ENCODE measurements around the gene REG1B.

The REG1B gene

GRCh38 chr2:79112269-79112668, 24.5 kb upstream of the REG1B start:
- Histone ChIP-seq H4K8ac (ENCODE audit: low read depth, low read length) (no peak overlapping the region), H3K18ac (ENCODE audit: low read length) (no peak overlapping the region)
- no CpG with 5 or more reads among the region's 3 CpGs for WGBS (ENCODE audit: extremely low coverage, insufficient coverage, low lambda C conversion rate)

GRCh38 chr2:79105259-79105658, 17.5 kb upstream of the REG1B start:
- Histone ChIP-seq H3K4me3 (ENCODE audit: low read length) (no peak overlapping the region), H3K4me1 (ENCODE audit: control insufficient read depth, low read depth, low read length) (no peaks in the 10 kb centered on the region), H3K36me3 (ENCODE audit: control insufficient read depth, insufficient read depth, low read length) (no peaks in the 10 kb centered on the region), H3K4ac (ENCODE audit: low read depth, low read length) (no peak overlapping the region), H3K79me1 (ENCODE audit: low read length) (no peaks in the 10 kb centered on the region), H3K9ac (ENCODE audit: low read length) (no peak overlapping the region), H2AK5ac (ENCODE audit: low read length) (no peak overlapping the region), H3K79me2 (ENCODE audit: control insufficient read depth, insufficient read depth, low read length) (no peaks in the 10 kb centered on the region), H3K56ac (ENCODE audit: low read length) (no peak overlapping the region), H2BK5ac (ENCODE audit: low read length) (no peak overlapping the region), H3K4me2 (ENCODE audit: low read length) (no peak overlapping the region), H2BK120ac (ENCODE audit: low read depth, low read length) (no peak overlapping the region), H2BK15ac (replicated peaks; ENCODE audit: low read depth) (no peak overlapping the region), H4K5ac (ENCODE audit: low read length) (no peak overlapping the region), H3K18ac (ENCODE audit: low read length) (no peak overlapping the region), H3K23ac (ENCODE audit: low read length) (no peak overlapping the region), H4K8ac (ENCODE audit: low read depth, low read length) (no peak overlapping the region), H3K27me3 (ENCODE audit: insufficient read depth, low read length, poor library complexity) (no peaks in the 10 kb centered on the region), H3K27ac (ENCODE audit: low read depth, low read length) (no peak overlapping the region)
- DNase-seq, result peak; percentile 16
- no CpG with 5 or more reads among the region's 2 CpGs for WGBS (ENCODE audit: extremely low coverage, insufficient coverage, low lambda C conversion rate)

More at GRCh38 chr2:79112269-79112668, 24.5 kb upstream of the REG1B start:
- Histone ChIP-seq H3K9ac (ENCODE audit: low read length) (no peak overlapping the region), H2AK5ac (ENCODE audit: low read length) (no peak overlapping the region), H3K36me3 (ENCODE audit: control insufficient read depth, insufficient read depth, low read length) (no peaks in the 10 kb centered on the region), H2BK120ac (ENCODE audit: low read depth, low read length) (no peak overlapping the region), H3K79me1 (ENCODE audit: low read length) (no peaks in the 10 kb centered on the region), H3K27ac (ENCODE audit: low read depth, low read length) (no peak overlapping the region), H4K5ac (ENCODE audit: low read length) (no peak overlapping the region), H2BK15ac (replicated peaks; ENCODE audit: low read depth) (no peak overlapping the region), H3K27me3 (ENCODE audit: insufficient read depth, low read length, poor library complexity) (no peaks in the 10 kb centered on the region), H3K79me2 (ENCODE audit: control insufficient read depth, insufficient read depth, low read length) (no peaks in the 10 kb centered on the region), H3K4me1 (ENCODE audit: control insufficient read depth, low read depth, low read length) (no peaks in the 10 kb centered on the region), H3K4me3 (ENCODE audit: low read length) (no peak overlapping the region), H3K56ac (ENCODE audit: low read length) (no peak overlapping the region), H3K23ac (ENCODE audit: low read length) (no peak overlapping the region), H3K4ac (ENCODE audit: low read depth, low read length) (no peak overlapping the region), H3K4me2 (ENCODE audit: low read length) (no peak overlapping the region), H2BK5ac (ENCODE audit: low read length) (no peak overlapping the region)
- no peak for DNase-seq

DNA sequence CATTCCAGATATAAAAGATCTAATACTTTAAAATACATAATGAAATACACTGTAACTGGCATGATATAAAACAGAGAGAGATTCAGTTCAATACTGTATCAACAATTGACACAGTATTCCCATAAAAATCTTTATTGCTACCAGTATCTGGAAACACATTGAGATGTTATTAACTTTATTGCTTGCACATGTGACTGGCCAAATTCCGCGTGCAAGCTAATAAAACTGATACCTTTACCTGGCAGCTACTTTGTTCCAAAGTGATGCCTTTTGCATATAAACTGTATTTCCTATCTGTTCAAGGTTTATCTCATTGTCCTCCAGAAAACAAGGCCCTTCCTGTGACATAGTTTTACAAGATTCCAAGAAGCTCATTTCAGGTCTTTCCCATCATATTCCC, 15.4 kb upstream of the REG1B start:
- Histone ChIP-seq H3K79me2 (ENCODE audit: control insufficient read depth, insufficient read depth, low read length) (no peaks in the 10 kb centered on the region), H3K79me1 (ENCODE audit: low read length) (no peaks in the 10 kb centered on the region), H3K18ac (ENCODE audit: low read length) (no peak overlapping the region), H3K4me1 (ENCODE audit: control insufficient read depth, low read depth, low read length) (no peaks in the 10 kb centered on the region), H3K9ac (ENCODE audit: low read length) (no peak overlapping the region), H2BK5ac (ENCODE audit: low read length) (no peak overlapping the region), H4K8ac (ENCODE audit: low read depth, low read length) (no peak overlapping the region), H3K4me2 (ENCODE audit: low read length) (no peak overlapping the region), H3K36me3 (ENCODE audit: control insufficient read depth, insufficient read depth, low read length) (no peaks in the 10 kb centered on the region), H3K27ac (ENCODE audit: low read depth, low read length) (no peak overlapping the region), H2BK15ac (replicated peaks; ENCODE audit: low read depth) (no peak overlapping the region), H2BK120ac (ENCODE audit: low read depth, low read length) (no peak overlapping the region), H3K23ac (ENCODE audit: low read length) (no peak overlapping the region), H4K5ac (ENCODE audit: low read length) (no peak overlapping the region), H3K4ac (ENCODE audit: low read depth, low read length) (no peak overlapping the region), H2AK5ac (ENCODE audit: low read length) (no peak overlapping the region), H3K27me3 (ENCODE audit: insufficient read depth, low read length, poor library complexity) (no peaks in the 10 kb centered on the region), H3K56ac (ENCODE audit: low read length) (no peak overlapping the region), H3K4me3 (ENCODE audit: low read length) (no peak overlapping the region)
- WGBS (ENCODE audit: extremely low coverage, insufficient coverage, low lambda C conversion rate), result no CpG with 5 or more reads among the region's 2 CpGs
- DNase-seq, result no peak

- Histone ChIP-seq H3K79me1 (ENCODE audit: low read length) (no peaks in the 10 kb centered on the region), H4K5ac (ENCODE audit: low read length) (no peak overlapping the region), H2BK15ac (replicated peaks; ENCODE audit: low read depth) (no peak overlapping the region), H2BK5ac (ENCODE audit: low read length) (no peak overlapping the region), H3K4me2 (ENCODE audit: low read length) (no peak overlapping the region), H3K18ac (ENCODE audit: low read length) (no peak overlapping the region), H3K23ac (ENCODE audit: low read length) (no peak overlapping the region), H3K4ac (ENCODE audit: low read depth, low read length) (no peak overlapping the region), H3K4me1 (ENCODE audit: control insufficient read depth, low read depth, low read length) (no peaks in the 10 kb centered on the region), H3K27me3 (ENCODE audit: insufficient read depth, low read length, poor library complexity) (no peaks in the 10 kb centered on the region), H3K9ac (ENCODE audit: low read length) (no peak overlapping the region), H3K56ac (ENCODE audit: low read length) (no peak overlapping the region), H3K79me2 (ENCODE audit: control insufficient read depth, insufficient read depth, low read length) (no peaks in the 10 kb centered on the region), H4K8ac (ENCODE audit: low read depth, low read length) (no peak overlapping the region), H2BK120ac (ENCODE audit: low read depth, low read length) (no peak overlapping the region), H2AK5ac (ENCODE audit: low read length) (no peak overlapping the region), H3K36me3 (ENCODE audit: control insufficient read depth, insufficient read depth, low read length) (no peaks in the 10 kb centered on the region), H3K4me3 (ENCODE audit: low read length) (no peak overlapping the region), H3K27ac (ENCODE audit: low read depth, low read length) (no peak overlapping the region)
- no CpG with 5 or more reads among the region's 2 CpGs for WGBS (ENCODE audit: extremely low coverage, insufficient coverage, low lambda C conversion rate)
- DNase-seq, result no peak
Measured at GRCh38 chr2:79101024-79101423, 13.2 kb upstream of the REG1B start.

DNA sequence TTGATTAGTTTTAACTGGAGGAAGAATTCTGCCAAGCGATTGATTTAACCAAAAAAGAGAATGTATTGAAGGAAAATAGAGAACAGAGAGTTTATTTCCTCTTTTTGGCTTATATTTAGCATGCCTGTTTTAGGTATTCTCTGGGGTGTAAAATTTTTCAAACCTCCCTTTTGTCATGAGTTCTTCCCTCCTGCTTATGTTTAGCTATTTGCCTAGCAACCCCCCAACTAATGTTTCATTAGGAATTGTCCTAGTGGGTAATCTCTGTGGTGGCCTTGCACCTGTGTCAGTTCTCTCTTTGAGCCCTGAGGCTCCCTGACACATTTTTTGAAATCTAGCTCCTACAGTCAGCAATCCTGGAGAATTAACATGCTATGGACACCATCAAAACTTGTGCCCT, 12.5 kb upstream of the REG1B start:
- no peak overlapping the region for H2BK120ac ChIP-seq (ENCODE audit: low read depth, low read length)
- H3K36me3 ChIP-seq (ENCODE audit: control insufficient read depth, insufficient read depth, low read length), result no peaks in the 10 kb centered on the region
- no peak overlapping the region for H3K27ac ChIP-seq (ENCODE audit: low read depth, low read length)
- H4K5ac ChIP-seq (ENCODE audit: low read length), result no peak overlapping the region
- H3K79me1 ChIP-seq (ENCODE audit: low read length), result no peaks in the 10 kb centered on the region
- WGBS (ENCODE audit: extremely low coverage, insufficient coverage, low lambda C conversion rate), result no CpG with 5 or more reads among the region's 1 CpG
- H3K79me2 ChIP-seq (ENCODE audit: control insufficient read depth, insufficient read depth, low read length), result no peaks in the 10 kb centered on the region
- H3K4me3 ChIP-seq (ENCODE audit: low read length), result no peak overlapping the region
- no peak overlapping the region for H3K4ac ChIP-seq (ENCODE audit: low read depth, low read length)
- no peak overlapping the region for H3K18ac ChIP-seq (ENCODE audit: low read length)
- H3K9ac ChIP-seq (ENCODE audit: low read length), result no peak overlapping the region
- no peak overlapping the region for H3K4me2 ChIP-seq (ENCODE audit: low read length)
- no peaks in the 10 kb centered on the region for H3K27me3 ChIP-seq (ENCODE audit: insufficient read depth, low read length, poor library complexity)
- no peak for DNase-seq
- H2AK5ac ChIP-seq (ENCODE audit: low read length), result no peak overlapping the region
- no peak overlapping the region for H3K56ac ChIP-seq (ENCODE audit: low read length)
- H2BK15ac ChIP-seq (replicated peaks; ENCODE audit: low read depth), result no peak overlapping the region
- no peaks in the 10 kb centered on the region for H3K4me1 ChIP-seq (ENCODE audit: control insufficient read depth, low read depth, low read length)
- no peak overlapping the region for H3K23ac ChIP-seq (ENCODE audit: low read length)
- no peak overlapping the region for H2BK5ac ChIP-seq (ENCODE audit: low read length)
- H4K8ac ChIP-seq (ENCODE audit: low read depth, low read length), result no peak overlapping the region

GRCh38 chr2:79099140-79099686, 11.4 kb upstream of the REG1B start:
- Histone ChIP-seq H4K8ac (ENCODE audit: low read depth, low read length) (no peak overlapping the region), H2BK5ac (ENCODE audit: low read length) (no peak overlapping the region), H3K4me3 (ENCODE audit: low read length) (no peak overlapping the region), H2BK15ac (replicated peaks; ENCODE audit: low read depth) (no peak overlapping the region), H3K4me1 (ENCODE audit: control insufficient read depth, low read depth, low read length) (no peaks in the 10 kb centered on the region), H3K9ac (ENCODE audit: low read length) (no peak overlapping the region), H3K23ac (ENCODE audit: low read length) (no peak overlapping the region), H3K36me3 (ENCODE audit: control insufficient read depth, insufficient read depth, low read length) (no peaks in the 10 kb centered on the region), H3K27me3 (ENCODE audit: insufficient read depth, low read length, poor library complexity) (no peaks in the 10 kb centered on the region), H3K18ac (ENCODE audit: low read length) (no peak overlapping the region), H3K79me2 (ENCODE audit: control insufficient read depth, insufficient read depth, low read length) (no peaks in the 10 kb centered on the region), H3K79me1 (ENCODE audit: low read length) (no peaks in the 10 kb centered on the region), H4K5ac (ENCODE audit: low read length) (no peak overlapping the region), H3K27ac (ENCODE audit: low read depth, low read length) (no peak overlapping the region), H3K4ac (ENCODE audit: low read depth, low read length) (no peak overlapping the region), H2AK5ac (ENCODE audit: low read length) (no peak overlapping the region), H3K56ac (ENCODE audit: low read length) (no peak overlapping the region), H2BK120ac (ENCODE audit: low read depth, low read length) (no peak overlapping the region), H3K4me2 (ENCODE audit: low read length) (no peak overlapping the region)
- no peak for DNase-seq
- WGBS (ENCODE audit: extremely low coverage, insufficient coverage, low lambda C conversion rate), result no CpG with 5 or more reads among the region's 7 CpGs
